HepG2 (cell line): ENCODE measurements around the gene SLC6A6. TPM values are rescaled to one million over a fixed set of nuclear protein-coding genes. Genes with fewer than 3 reads are reported as not detected.

Experiments used
- GATAD1 ChIP-seq: IDR thresholded peaks from 2 replicates; pipeline ENCODE4 v1.6.1; 2016; ENCODE audit warnings: missing genetic modification reagents, missing compliant biosample characterization
- NONO ChIP-seq, 2 experiments: fragments of 450-650 bp in 1 of 2; sonication (generic) in 1 of 2; formaldehyde crosslinking in 1 of 2; IDR thresholded peaks in 1 of 2; conservative IDR thresholded peaks in 1 of 2; 2 replicates each; pipeline versions ENCODE4 v1.6.1 to v1.8.0; 2017 to 2022; ENCODE audit warnings: mild to moderate bottlenecking in 1 of 2, missing genetic modification reagents in 1 of 2, moderate library complexity in 1 of 2
- PHF20 ChIP-seq: sonication (generic); formaldehyde crosslinking; IDR thresholded peaks from 2 replicates; pipeline ENCODE4 v1.5.0; 2020; ENCODE audit warnings: mild to moderate bottlenecking, missing genetic modification reagents
- RNF2 ChIP-seq: fragments of 450-650 bp; conservative IDR thresholded peaks from 2 replicates; pipeline ENCODE4 v1.6.1; 2016; ENCODE audit warnings: low read depth
- RXRB ChIP-seq: IDR thresholded peaks from 2 replicates; pipeline ENCODE4 v1.6.1; 2016; ENCODE audit warnings: borderline replicate concordance, missing genetic modification reagents, missing compliant biosample characterization
- SP2 ChIP-seq: sonication (generic); formaldehyde crosslinking; IDR thresholded peaks from 2 replicates; pipeline ENCODE4 v1.5.1; 2020; ENCODE audit warnings: mild to moderate bottlenecking, missing genetic modification reagents
- TBL1XR1 ChIP-seq: fragments of 150-350 bp; IDR thresholded peaks from 2 replicates; pipeline ENCODE4 v1.6.1; 2014; ENCODE audit warnings: borderline replicate concordance, low read length; ENCODE audit not compliant: partially characterized antibody
- ZFY ChIP-seq: sonication (generic); formaldehyde crosslinking; IDR thresholded peaks from 2 replicates; pipeline ENCODE4 v1.4.0; 2020; ENCODE audit warnings: missing genetic modification reagents
- ZNF121 ChIP-seq: sonication (generic); formaldehyde crosslinking; IDR thresholded peaks from 2 replicates; pipeline ENCODE4 v1.5.0; 2020; ENCODE audit warnings: mild to moderate bottlenecking, missing genetic modification reagents
- ZNF432 ChIP-seq: sonication (generic); formaldehyde crosslinking; IDR thresholded peaks from 2 replicates; pipeline ENCODE4 v1.5.0; 2020; ENCODE audit warnings: missing genetic modification reagents, mild to moderate bottlenecking, borderline replicate concordance
- polyA plus RNA-seq, 8 experiments: library from polyadenylated mRNA; depleted of rRNA in 3 of 8; stranded (reverse) in 7 of 8; unstranded in 1 of 8; fragments of >200 nt; fragmentation: Illumina TruSeq in 4 of 8; extraction: Trizol in 4 of 8; gene quantifications; 2 replicates each; pipeline versions ENCODE4 v1.2.1 to v1.2.3, GENCODE V29; 2011 to 2016; ENCODE audit warnings: low read depth in 4 of 8, missing spikeins in 1 of 8, mixed read lengths in 1 of 8; ENCODE audit not compliant: insufficient read depth in 1 of 8
- total RNA-seq, 5 experiments: library from RNA; depleted of rRNA; stranded (reverse); fragments of >200 nt; fragmentation: Illumina TruSeq; extraction: Trizol; gene quantifications; 2 replicates each; pipeline ENCODE4 v1.2.3, GENCODE V29; 2016; ENCODE audit warnings: low read depth in 1 of 5
- TF ChIP-seq, protein P1 (sequence below): sonication (generic); formaldehyde crosslinking; conservative IDR thresholded peaks from 2 replicates; pipeline ENCODE4 v1.4.0; 2020; ENCODE audit warnings: missing genetic modification reagents
- TF ChIP-seq, protein P2 (sequence below), 2 experiments: fragments of 450-650 bp in 1 of 2; sonication (generic) in 1 of 2; formaldehyde crosslinking in 1 of 2; IDR thresholded peaks; 2 replicates each; pipeline versions ENCODE4 v1.6.1 to v1.8.0; 2016 to 2022; ENCODE audit warnings: antibody characterized with exemption in 1 of 2, mild to moderate bottlenecking in 1 of 2, missing genetic modification reagents in 1 of 2
- TF ChIP-seq, protein P3 (sequence below): IDR thresholded peaks from 2 replicates; pipeline ENCODE4 v1.6.1; 2016; ENCODE audit warnings: missing compliant biosample characterization, missing genetic modification reagents, borderline replicate concordance
- TF ChIP-seq, protein P4 (sequence below): sonication (generic); formaldehyde crosslinking; conservative IDR thresholded peaks from 2 replicates; pipeline ENCODE4 v1.8.0; 2022; ENCODE audit warnings: mild to moderate bottlenecking, moderate library complexity, missing genetic modification reagents

SLC6A6 gene
- total and polyA plus RNA-seq, 2 of the 13 experiments (the other 11 are each of a cell fraction or from before 2014, with no cell fraction given) = 14.1 to 20.7 TPM

DNA sequence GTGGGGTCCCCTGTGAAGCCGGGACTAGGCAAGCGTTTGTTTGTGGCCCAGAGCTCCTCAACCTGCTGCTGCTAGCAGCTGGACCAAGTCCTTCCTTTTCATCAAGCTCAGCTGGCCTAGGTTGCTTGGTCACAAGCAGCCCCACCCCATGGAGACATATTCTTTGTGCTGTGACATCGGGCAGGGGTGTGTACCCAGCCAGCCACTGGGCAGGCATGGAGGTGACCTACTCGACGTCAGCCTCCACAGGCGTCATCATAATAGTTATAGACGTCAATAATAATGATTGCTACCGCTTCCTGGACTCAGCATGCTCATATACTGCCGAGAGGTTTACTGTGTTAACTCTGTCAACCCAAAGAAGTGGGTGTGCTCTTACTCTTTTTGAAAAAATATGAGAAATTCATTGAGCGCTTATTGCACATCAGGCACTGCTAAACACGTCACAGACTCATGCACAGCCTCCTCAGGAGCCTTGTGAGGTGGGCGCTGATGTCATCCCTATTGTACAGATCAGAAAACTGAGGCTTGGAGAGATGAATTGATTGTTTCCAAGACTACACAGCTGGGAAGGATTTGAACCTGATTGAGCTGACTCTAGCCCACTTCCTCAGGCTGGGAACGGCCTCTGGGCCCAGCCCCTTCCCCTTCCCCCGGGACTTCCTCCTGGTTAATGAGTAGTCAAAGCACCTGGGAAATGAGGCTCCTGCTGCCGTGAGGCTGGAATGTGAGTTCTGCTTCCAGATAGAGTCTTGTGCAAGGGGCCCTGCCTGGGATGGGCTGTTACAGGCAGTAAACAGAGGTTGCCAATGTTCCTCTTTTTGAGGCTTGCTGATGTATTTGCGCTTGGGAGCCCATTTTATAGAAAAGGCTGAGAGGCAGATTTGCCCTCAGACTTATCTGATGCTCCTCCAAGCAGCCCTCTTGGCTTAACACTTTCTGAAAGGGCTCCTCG lies 16.2 kb downstream of the SLC6A6 start (continued):
- TF ChIP-seq, protein P1, sequence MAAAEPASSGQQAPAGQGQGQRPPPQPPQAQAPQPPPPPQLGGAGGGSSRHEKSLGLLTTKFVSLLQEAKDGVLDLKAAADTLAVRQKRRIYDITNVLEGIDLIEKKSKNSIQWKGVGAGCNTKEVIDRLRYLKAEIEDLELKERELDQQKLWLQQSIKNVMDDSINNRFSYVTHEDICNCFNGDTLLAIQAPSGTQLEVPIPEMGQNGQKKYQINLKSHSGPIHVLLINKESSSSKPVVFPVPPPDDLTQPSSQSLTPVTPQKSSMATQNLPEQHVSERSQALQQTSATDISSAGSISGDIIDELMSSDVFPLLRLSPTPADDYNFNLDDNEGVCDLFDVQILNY = no peak
- TF ChIP-seq, protein P2, sequence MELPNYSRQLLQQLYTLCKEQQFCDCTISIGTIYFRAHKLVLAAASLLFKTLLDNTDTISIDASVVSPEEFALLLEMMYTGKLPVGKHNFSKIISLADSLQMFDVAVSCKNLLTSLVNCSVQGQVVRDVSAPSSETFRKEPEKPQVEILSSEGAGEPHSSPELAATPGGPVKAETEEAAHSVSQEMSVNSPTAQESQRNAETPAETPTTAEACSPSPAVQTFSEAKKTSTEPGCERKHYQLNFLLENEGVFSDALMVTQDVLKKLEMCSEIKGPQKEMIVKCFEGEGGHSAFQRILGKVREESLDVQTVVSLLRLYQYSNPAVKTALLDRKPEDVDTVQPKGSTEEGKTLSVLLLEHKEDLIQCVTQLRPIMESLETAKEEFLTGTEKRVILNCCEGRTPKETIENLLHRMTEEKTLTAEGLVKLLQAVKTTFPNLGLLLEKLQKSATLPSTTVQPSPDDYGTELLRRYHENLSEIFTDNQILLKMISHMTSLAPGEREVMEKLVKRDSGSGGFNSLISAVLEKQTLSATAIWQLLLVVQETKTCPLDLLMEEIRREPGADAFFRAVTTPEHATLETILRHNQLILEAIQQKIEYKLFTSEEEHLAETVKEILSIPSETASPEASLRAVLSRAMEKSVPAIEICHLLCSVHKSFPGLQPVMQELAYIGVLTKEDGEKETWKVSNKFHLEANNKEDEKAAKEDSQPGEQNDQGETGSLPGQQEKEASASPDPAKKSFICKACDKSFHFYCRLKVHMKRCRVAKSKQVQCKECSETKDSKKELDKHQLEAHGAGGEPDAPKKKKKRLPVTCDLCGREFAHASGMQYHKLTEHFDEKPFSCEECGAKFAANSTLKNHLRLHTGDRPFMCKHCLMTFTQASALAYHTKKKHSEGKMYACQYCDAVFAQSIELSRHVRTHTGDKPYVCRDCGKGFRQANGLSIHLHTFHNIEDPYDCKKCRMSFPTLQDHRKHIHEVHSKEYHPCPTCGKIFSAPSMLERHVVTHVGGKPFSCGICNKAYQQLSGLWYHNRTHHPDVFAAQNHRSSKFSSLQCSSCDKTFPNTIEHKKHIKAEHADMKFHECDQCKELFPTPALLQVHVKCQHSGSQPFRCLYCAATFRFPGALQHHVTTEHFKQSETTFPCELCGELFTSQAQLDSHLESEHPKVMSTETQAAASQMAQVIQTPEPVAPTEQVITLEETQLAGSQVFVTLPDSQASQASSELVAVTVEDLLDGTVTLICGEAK (IDR thresholded peaks at IDR 0.05) = no peak
- TF ChIP-seq, protein P2 (CRISPR knock-in tag; IDR thresholded peaks at IDR 0.05) = no peak
- TF ChIP-seq, protein P3, sequence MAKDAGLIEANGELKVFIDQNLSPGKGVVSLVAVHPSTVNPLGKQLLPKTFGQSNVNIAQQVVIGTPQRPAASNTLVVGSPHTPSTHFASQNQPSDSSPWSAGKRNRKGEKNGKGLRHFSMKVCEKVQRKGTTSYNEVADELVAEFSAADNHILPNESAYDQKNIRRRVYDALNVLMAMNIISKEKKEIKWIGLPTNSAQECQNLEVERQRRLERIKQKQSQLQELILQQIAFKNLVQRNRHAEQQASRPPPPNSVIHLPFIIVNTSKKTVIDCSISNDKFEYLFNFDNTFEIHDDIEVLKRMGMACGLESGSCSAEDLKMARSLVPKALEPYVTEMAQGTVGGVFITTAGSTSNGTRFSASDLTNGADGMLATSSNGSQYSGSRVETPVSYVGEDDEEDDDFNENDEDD (CRISPR knock-in tag) = no peak; the same call in 1 of the 2 replicates
- no peak for TF ChIP-seq RNF2
- TF ChIP-seq GATAD1 (CRISPR knock-in tag) = no peak
- TF ChIP-seq TBL1XR1 = no peak
- no peak for TF ChIP-seq NONO (IDR thresholded peaks at IDR 0.05)
- TF ChIP-seq NONO (CRISPR knock-in tag; conservative IDR thresholded peaks at IDR 0.05) = peak; percentile 56
- TF ChIP-seq PHF20 (CRISPR knock-in tag) = no peak
- no peak for TF ChIP-seq ZNF432
- TF ChIP-seq ZFY = no peak
- TF ChIP-seq SP2 (CRISPR knock-in tag) = no peak
- 0 out of 2 replicates have a peak, but pooled peaks have one; percentile 30 for TF ChIP-seq ZNF121
- TF ChIP-seq RXRB (CRISPR knock-in tag) = peak; percentile 53; the same call in 1 of the 2 replicates
- TF ChIP-seq, protein P4, sequence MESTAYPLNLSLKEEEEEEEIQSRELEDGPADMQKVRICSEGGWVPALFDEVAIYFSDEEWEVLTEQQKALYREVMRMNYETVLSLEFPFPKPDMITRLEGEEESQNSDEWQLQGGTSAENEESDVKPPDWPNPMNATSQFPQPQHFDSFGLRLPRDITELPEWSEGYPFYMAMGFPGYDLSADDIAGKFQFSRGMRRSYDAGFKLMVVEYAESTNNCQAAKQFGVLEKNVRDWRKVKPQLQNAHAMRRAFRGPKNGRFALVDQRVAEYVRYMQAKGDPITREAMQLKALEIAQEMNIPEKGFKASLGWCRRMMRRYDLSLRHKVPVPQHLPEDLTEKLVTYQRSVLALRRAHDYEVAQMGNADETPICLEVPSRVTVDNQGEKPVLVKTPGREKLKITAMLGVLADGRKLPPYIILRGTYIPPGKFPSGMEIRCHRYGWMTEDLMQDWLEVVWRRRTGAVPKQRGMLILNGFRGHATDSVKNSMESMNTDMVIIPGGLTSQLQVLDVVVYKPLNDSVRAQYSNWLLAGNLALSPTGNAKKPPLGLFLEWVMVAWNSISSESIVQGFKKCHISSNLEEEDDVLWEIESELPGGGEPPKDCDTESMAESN (CRISPR knock-in tag) = no peak
